ENCODE measurements around the gene HRNR.
"Not testable (repeated sequence)": the region's sequence is repeated elsewhere in the genome, so short reads cannot be mapped to it uniquely, and the experiment has no call there.

The HRNR gene

DNA sequence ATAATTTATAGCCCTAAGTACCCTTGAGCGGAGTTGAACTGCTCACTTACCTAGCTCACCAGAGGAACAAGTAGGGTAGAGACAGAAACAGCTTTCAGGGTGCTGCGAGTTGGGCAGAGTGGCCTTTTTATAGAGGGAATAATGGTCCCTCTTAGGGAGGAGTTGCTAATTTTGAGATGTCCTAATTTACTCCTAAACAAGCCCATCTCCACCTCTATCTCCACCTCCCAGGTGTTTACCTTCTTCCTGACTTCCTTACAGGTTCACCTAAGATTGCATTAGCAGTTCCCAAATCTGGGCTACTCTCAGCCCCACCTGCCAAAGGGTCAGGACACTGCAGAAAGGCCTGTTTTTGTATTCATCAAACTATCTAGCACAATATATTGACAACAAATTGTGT is at the start of gene HRNR:
HRNR (minus strand) TSS at position 101 of the 400 bp plus-strand sequence. CDS start 940 bp downstream, outside the sequence.
- FAIRE-seq = no peak
- no peak for DNase-seq (ENCODE audit: insufficient read length, low spot score)

GRCh38 chr1:152256394-152256793 is 32.4 kb upstream of the HRNR start:
- DNase-seq (ENCODE audit: insufficient read length, low spot score); FAIRE-seq: not testable (repeated sequence)

DNA sequence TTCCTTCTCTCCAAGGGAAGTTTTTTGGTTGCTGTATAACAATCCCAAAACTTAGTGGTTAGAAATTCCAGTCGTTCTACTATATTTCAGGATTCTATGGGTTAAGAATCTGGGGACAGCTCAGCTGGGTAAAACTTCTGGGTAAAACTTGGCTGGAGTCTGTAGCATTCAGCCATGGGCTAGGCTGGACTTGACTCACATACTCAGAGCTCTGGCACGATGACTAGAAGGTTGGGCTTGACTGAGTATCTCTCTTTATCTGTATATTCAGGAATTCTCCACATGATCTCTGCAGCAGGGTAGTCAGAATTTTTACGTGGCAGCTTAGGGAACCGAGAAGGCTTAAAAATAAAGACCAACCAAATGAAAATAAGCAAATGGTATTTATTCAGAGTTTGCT is 28.2 kb upstream of the HRNR start:
- FAIRE-seq = no peak
- DNase-seq (ENCODE audit: insufficient read length, low spot score) = no peak

DNA sequence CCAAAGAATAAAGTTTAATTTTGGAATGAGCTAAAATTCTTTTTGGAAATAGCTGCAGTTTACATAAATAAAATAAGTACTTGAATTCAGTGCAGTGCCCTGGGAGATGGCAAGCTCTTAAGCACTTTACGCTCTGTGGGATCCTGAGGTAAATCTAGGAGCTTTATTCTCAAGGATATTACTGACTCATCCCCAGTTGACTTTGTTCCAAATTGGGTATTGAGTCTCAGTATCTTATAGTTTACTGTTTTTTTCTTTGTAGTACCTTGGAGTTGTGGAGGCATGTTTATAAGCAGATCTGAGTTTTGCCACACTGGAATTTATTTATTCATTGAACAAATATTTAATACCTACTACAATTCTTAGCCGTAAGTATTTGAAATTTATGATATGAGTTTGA is 27.4 kb upstream of the HRNR start:
- FAIRE-seq (no peak), DNase-seq (ENCODE audit: insufficient read length, low spot score) (no peak)

- FAIRE-seq = no peak
These were observed 23.3 kb upstream of the HRNR start for GRCh38 chr1:152247316-152247715.

DNA sequence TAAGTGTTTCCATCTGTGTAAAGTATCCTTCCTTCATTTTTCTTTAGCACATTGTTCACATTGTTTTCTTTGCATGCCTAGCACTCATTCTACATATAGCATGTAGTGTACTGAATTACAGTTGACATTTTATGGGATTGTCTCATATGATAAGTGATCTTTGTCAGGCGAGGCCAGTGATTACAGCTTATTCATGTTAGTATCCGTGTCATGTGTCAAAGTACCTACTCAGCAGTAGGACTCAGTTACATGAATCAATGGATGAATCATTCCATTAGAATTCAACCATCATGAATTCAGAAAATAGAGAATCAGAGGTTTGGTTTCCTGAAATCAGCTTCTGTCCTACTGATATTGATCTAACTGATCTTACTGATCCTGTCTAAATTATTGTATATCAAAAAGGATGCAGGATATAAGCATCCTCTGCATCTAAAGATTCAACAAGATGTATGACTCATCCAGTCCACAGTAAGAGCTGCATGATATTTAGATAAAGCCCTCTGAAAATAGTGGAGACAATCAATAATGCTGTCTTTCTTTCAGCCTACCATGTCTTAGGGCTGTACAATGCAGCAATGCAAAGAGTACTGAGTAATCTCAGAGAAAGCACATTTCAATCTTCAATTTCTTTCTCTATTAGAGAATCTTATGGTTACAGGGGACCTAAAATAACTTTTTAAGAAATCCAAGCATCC is 20.7 kb upstream of the HRNR start:
- DNase-seq (ENCODE audit: insufficient read length, low spot score) = no peak
- no peak for FAIRE-seq

More at GRCh38 chr1:152247316-152247715, 23.3 kb upstream of the HRNR start:
- DNase-seq (ENCODE audit: insufficient read length, low spot score) = no peak

DNA sequence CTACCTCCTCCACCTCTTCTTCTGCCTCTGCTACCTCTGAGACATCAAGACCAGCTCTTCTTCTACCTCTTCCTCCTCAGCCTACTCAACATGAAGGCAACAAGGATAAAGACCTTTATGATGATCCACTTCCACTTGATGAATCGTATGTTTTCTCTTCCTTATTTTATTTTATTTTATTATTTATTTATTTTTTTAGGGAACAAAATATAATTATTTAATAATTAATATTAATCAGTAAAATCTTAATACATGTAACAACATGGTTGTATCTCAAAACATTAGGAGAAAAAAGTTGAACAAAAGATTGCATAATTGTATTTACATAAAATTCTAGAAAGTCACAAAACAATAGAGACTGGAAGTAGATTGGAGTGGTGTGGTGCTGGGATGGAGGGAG is 13.1 kb upstream of the HRNR start:
- FAIRE-seq (no peak), DNase-seq (ENCODE audit: insufficient read length, low spot score) (no peak)

DNA sequence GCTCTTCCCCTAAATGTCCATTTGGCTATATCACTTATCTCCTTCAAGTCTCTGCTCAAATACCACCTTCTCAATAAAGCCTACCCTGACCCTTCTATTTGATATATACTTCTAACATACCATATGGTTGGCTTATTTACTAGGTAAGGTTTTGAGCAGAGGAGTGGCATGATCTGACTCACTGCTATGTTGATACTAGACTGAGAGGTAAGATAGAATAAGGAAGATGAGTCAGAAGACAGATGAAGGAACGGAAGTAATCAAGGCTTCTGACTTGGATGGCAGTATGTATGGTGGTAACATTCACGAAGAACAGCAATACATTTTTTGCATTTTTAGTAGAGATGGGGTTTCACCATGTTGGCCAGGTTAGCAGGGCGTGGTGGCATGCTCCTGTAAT is 4.8 kb upstream of the HRNR start:
- no peak for FAIRE-seq
- no peak for DNase-seq (ENCODE audit: insufficient read length, low spot score)

- no peak for DNase-seq (ENCODE audit: insufficient read length, low spot score)
These were observed 3.4 kb upstream of the HRNR start for GRCh38 chr1:152227310-152227928.

DNA sequence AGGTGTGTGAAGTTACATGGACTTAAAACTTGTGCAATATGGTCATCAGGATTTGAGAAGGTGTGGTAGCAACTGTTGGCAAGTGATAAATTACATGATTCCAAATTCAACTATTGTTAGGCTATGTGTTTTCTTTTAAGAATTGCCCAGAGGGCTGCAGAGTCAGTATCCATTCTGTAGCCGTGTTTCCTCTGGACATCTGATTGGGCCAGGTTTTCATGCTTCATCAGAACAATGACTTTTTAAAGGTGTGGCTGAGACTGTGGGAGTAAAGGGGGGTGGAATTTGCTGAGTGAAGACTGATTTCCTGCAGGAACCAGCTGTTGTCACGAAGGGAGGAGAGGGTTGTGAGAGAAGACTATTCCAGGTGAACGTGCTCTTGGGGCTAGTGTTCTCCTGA is 1.7 kb upstream of the HRNR start:
- no peak for DNase-seq (ENCODE audit: insufficient read length, low spot score)

More at GRCh38 chr1:152227310-152227928, 3.4 kb upstream of the HRNR start:
- FAIRE-seq = no peak

GRCh38 chr1:152220166-152221163 is 3.5 kb downstream of the HRNR start:
- DNase-seq (ENCODE audit: insufficient read length, low spot score) = no peak
- no peak for FAIRE-seq

More for the DNA sequence above, 1.7 kb upstream of the HRNR start:
- no peak for FAIRE-seq

DNA sequence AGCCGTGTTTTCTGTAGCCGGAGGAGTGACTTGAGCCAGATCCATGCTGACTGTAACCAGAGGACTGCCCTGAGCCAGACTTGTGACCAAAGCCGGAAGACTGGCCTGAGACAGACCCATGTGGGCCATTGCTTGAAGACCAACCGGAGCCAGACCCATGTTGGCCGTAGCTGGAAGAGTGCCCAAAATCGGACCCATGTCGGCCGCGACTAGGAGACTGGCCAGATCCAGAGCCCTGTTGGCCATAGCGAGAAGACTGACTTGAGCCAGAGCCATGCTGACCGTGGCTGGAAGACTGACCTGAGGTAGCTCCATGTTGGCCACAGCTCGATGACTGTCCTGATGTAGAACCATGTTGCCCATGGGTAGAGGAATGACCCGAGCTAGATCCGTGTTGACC is 4.6 kb downstream of the HRNR start:
- not testable (repeated sequence) for FAIRE-seq; DNase-seq (ENCODE audit: insufficient read length, low spot score)

DNA sequence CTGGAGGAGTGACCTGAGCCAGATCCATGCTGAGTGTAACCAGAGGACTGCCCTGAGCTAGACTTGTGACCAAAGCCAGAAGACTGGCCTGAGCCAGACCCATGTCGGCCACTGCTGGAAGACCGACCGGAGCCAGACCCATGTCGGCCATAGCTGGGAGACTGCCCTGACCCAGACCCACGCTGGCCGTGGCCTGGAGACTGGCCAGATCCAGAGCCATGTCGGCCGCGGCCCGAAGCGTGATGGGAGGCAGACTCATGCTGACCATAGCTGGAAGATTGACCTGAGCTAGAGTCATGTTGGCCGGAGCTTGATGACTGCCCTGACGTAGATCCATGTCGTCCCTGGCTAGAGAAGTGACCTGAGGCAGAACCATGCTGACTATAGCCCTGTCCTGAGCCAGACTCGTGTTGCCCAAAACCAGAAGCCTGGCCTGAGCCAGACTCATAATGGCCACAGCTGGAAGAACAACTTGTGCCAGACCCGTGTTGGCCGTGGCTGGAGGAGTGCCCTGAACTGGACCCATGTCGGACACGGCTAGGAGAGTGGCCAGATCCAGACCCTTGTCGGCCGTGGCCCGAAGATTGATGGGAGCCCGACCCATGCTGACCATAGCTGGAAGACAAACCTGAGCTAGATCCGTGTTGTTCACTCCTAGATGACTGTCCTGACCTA is 5.1 kb downstream of the HRNR start:
- FAIRE-seq (no peak), DNase-seq (ENCODE audit: insufficient read length, low spot score) (no peak)

DNA sequence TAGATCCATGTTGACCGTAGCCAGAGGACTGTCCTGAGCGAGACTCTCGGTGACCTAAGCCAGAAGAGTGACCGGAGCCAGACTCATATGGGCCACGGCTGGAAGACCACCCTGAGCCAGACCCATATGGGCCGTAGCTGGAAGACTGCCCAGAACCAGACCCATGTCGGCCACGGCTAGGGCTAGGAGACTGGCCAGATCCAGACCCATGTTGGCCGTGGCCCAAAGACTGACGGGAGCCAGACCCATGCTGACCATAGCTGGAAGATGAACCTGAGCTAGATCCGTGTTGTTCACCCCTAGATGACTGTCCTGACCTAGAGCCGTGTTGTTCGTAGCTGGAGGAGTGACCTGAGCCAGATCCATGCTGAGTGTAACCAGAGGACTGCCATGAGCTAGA is 8.4 kb downstream of the HRNR start:
- not testable (repeated sequence) for FAIRE-seq; DNase-seq (ENCODE audit: insufficient read length, low spot score)

GRCh38 chr1:152214911-152215310 is 9.1 kb downstream of the HRNR start:
- FAIRE-seq = not testable (repeated sequence)

GRCh38 chr1:152198982-152199381 is 25.0 kb downstream of the HRNR start:
- DNase-seq (ENCODE audit: insufficient read length, low spot score) = no peak
- FAIRE-seq = no peak

More at GRCh38 chr1:152214911-152215310, 9.1 kb downstream of the HRNR start:
- not testable (repeated sequence) for DNase-seq (ENCODE audit: insufficient read length, low spot score)

DNA sequence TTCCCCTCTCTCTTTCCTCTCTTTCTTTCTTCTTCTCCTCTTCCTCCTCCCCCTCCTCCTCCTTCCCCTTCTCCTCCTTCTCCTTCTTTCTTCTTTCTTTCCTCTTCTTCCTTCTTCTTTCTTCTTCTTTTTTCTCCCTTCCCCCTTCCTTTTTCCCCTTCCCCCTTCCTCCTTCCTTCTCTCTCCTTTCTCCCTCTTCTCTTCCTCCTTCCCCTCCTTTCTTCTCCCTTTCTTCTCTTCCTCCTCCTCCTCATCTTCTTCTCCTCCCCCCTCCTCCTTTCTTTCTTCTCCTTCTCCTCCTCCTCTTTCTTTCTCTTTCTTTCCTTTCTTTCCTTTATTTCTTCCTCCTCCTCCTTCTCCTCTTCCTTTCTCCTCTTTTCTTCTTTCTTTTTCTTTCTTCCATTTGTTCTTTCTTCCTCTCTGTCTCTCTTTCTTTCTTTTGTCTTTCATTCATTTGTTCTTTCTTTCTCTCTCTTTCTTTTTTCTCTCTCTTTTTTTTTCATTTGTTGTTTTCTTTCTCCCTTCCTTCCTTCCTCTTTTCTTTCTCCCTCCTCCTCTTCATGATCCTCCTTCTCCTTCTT is 26.5 kb downstream of the HRNR start:
- FAIRE-seq = no peak
- no peak for DNase-seq (ENCODE audit: insufficient read length, low spot score)

DNA sequence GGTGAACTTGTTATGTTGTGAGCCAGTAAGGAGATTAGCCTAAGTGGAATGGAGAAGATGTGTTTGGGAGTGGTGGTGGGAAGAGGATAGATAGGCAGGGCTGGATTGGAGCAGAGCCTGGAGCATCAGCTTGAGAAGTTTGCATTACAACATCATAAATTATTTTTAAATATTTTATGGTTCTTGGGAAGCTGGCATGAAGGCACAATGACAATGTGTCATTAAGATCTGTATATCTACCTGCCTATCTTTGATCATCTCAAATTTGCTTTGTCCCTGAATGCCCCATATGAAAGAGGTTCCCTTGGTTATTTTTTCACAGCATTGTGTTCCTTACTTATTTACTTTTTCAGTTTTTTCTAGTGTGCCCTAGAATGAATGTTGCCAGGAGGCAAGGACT is 32.3 kb downstream of the HRNR start:
- no peak for DNase-seq (ENCODE audit: insufficient read length, low spot score)
- no peak for FAIRE-seq

- no peak for DNase-seq (ENCODE audit: insufficient read length, low spot score)
- FAIRE-seq = no peak
These were observed 32.7 kb downstream of the HRNR start for GRCh38 chr1:152191260-152191659.

GRCh38 chr1:152190589-152190988 is 33.4 kb downstream of the HRNR start:
- FAIRE-seq (no peak), DNase-seq (ENCODE audit: insufficient read length, low spot score) (no peak)
